ENCODE data around the gene PLEKHM3. TPM values are rescaled to one million over a fixed set of nuclear protein-coding genes. Genes with fewer than 3 reads are reported as not detected.

Gene PLEKHM3
- total RNA-seq, 1 donor from 2014 or later = 12.5 TPM

- Mint-ChIP-seq H3K36me3 (ENCODE audit: unreplicated experiment) (peaks cover 7% of the 10 kb centered on the region), H3K27me3 (ENCODE audit: unreplicated experiment) (no peaks in the 10 kb centered on the region), H3K9me3 (ENCODE audit: unreplicated experiment) (no peaks in the 10 kb centered on the region), H3K4me3 (ENCODE audit: unreplicated experiment) (no peak overlapping the region), H3K27ac (ENCODE audit: unreplicated experiment) (no peak overlapping the region), H3K4me1 (ENCODE audit: unreplicated experiment) (no peaks in the 10 kb centered on the region)
- no peak for DNase-seq (ENCODE audit: extremely low spot score, unreplicated experiment)
- TF ChIP-seq CTCF (IDR thresholded peaks at IDR 0.05) = no peak
Measured at GRCh38 chr2:207960911-207961310, 64.4 kb downstream of the PLEKHM3 start.

- no peak for TF ChIP-seq CTCF (IDR thresholded peaks at IDR 0.05)
- peaks cover 7% of the 10 kb centered on the region for H3K36me3 Mint-ChIP-seq (ENCODE audit: unreplicated experiment)
- no peaks in the 10 kb centered on the region for H3K9me3 Mint-ChIP-seq (ENCODE audit: unreplicated experiment)
- no peaks in the 10 kb centered on the region for H3K27me3 Mint-ChIP-seq (ENCODE audit: unreplicated experiment)
- DNase-seq (ENCODE audit: extremely low spot score, unreplicated experiment) = no peak
- H3K4me3 Mint-ChIP-seq (ENCODE audit: unreplicated experiment) = no peak overlapping the region
- H3K4me1 Mint-ChIP-seq (ENCODE audit: unreplicated experiment) = no peaks in the 10 kb centered on the region
- H3K27ac Mint-ChIP-seq (ENCODE audit: unreplicated experiment) = no peak overlapping the region
Measured at GRCh38 chr2:207960090-207960489, 65.2 kb downstream of the PLEKHM3 start.

GRCh38 chr2:207956771-207957170, 68.6 kb downstream of the PLEKHM3 start:
- TF ChIP-seq CTCF (IDR thresholded peaks at IDR 0.05) = no peak
- Mint-ChIP-seq H3K4me3 (ENCODE audit: unreplicated experiment) (no peak overlapping the region), H3K27me3 (ENCODE audit: unreplicated experiment) (no peaks in the 10 kb centered on the region), H3K36me3 (ENCODE audit: unreplicated experiment) (no peaks in the 10 kb centered on the region), H3K4me1 (ENCODE audit: unreplicated experiment) (no peaks in the 10 kb centered on the region), H3K9me3 (ENCODE audit: unreplicated experiment) (no peaks in the 10 kb centered on the region), H3K27ac (ENCODE audit: unreplicated experiment) (no peak overlapping the region)
- DNase-seq (ENCODE audit: extremely low spot score, unreplicated experiment) = no peak

GRCh38 chr2:207955456-207955855, 69.9 kb downstream of the PLEKHM3 start:
- Mint-ChIP-seq H3K4me3 (ENCODE audit: unreplicated experiment) (no peak overlapping the region), H3K36me3 (ENCODE audit: unreplicated experiment) (no peaks in the 10 kb centered on the region), H3K4me1 (ENCODE audit: unreplicated experiment) (peaks cover 10% of the 10 kb centered on the region), H3K9me3 (ENCODE audit: unreplicated experiment) (no peaks in the 10 kb centered on the region), H3K27ac (ENCODE audit: unreplicated experiment) (no peak overlapping the region), H3K27me3 (ENCODE audit: unreplicated experiment) (no peaks in the 10 kb centered on the region)
- TF ChIP-seq CTCF (IDR thresholded peaks at IDR 0.05) = no peak
- no peak for DNase-seq (ENCODE audit: extremely low spot score, unreplicated experiment)

GRCh38 chr2:207953354-207953753, 72.0 kb downstream of the PLEKHM3 start:
- no peak for DNase-seq (ENCODE audit: extremely low spot score, unreplicated experiment)
- no peak for TF ChIP-seq CTCF (IDR thresholded peaks at IDR 0.05)
- peaks cover 17% of the 10 kb centered on the region for H3K4me1 Mint-ChIP-seq (ENCODE audit: unreplicated experiment)
- no peaks in the 10 kb centered on the region for H3K36me3 Mint-ChIP-seq (ENCODE audit: unreplicated experiment)
- H3K4me3 Mint-ChIP-seq (ENCODE audit: unreplicated experiment) = no peak overlapping the region
- no peaks in the 10 kb centered on the region for H3K27me3 Mint-ChIP-seq (ENCODE audit: unreplicated experiment)
- H3K9me3 Mint-ChIP-seq (ENCODE audit: unreplicated experiment) = no peaks in the 10 kb centered on the region
- no peak overlapping the region for H3K27ac Mint-ChIP-seq (ENCODE audit: unreplicated experiment)
